ENCODE measurements around the gene CHRNA7. TPM values are rescaled to one million over a fixed set of nuclear protein-coding genes. Genes with fewer than 3 reads are reported as not detected.

CHRNA7 gene
- total and polyA plus RNA-seq, 10 of the 15 experiments (the other 5 are each of a cell fraction or from before 2014, with no cell fraction given), result 0.06 to 0.15 (median 0.12) TPM; not detected in 7

DNA sequence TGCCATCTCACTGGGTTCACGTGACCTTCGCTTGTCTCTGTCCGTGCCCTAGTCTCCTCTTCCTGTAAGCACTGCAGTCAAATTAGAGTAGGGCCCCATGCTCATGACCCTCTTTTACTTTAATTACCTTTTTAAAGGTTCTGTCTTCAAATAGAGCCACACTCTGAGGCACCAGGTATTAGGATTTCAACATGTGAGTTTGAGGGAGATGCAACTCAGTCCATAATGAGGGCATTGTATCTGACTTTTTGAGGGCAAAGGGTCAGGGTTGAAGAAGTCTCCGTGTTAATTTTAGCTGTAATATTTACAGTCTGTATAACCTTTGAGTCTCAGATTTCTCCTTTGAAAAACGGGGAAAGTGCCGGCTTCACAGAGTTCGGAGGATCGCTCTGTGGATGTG lies 82.9 kb downstream of the CHRNA7 start:
- Histone ChIP-seq H3K9ac (ENCODE audit: control insufficient read depth, insufficient read depth, low read length) (no peak overlapping the region), H4K20me1 (ENCODE audit: control insufficient read depth, insufficient read depth) (no peaks in the 10 kb centered on the region), H3K27me3 (replicated peaks in 1 of 2; ENCODE audit: control insufficient read depth in 2 of 2, insufficient read depth in 2 of 2, low read length in 1 of 2) (no peaks in the 10 kb centered on the region), H3K79me2 (ENCODE audit: control insufficient read depth, insufficient read depth, low read length) (no peaks in the 10 kb centered on the region), H3K4me2 (ENCODE audit: control insufficient read depth, insufficient read depth) (no peak overlapping the region), H3K4me1 (ENCODE audit: control insufficient read depth, insufficient read depth, low read length) (no peaks in the 10 kb centered on the region), H3K4me3 (no peak overlapping the region), H2AFZ (ENCODE audit: control insufficient read depth, low read depth, low read length) (no peak overlapping the region), H3K9me3 (replicated peaks; ENCODE audit: control insufficient read depth, insufficient read depth, low read length) (no peaks in the 10 kb centered on the region), H3K27ac (ENCODE audit: control insufficient read depth, insufficient read depth) (no peak overlapping the region), H3K36me3 (ENCODE audit: control insufficient read depth in 2 of 2, insufficient read depth in 2 of 2, low read length in 1 of 2) (no peaks in the 10 kb centered on the region)
- FAIRE-seq (no peak), ATAC-seq (no peak), DNase-seq (ENCODE audit: low read depth, low spot score) (no peak)
- intact Hi-C loops (cut with micrococcal nuclease; ENCODE audit: unreplicated experiment), result no loop called here
- WGBS (ENCODE audit: insufficient coverage, insufficient replicate concordance, low lambda C conversion rate, missing lambda C conversion rate), result 52% methylated on average over 8 of the region's 8 CpGs
- TF ChIP-seq POLR2AphosphoS2 (IDR thresholded peaks at IDR 0.05; ENCODE audit: low read depth, low read length), result no peak
- no peak for TF ChIP-seq BACH1 (IDR thresholded peaks at IDR 0.05; ENCODE audit: borderline replicate concordance)
- TF ChIP-seq, protein P1, sequence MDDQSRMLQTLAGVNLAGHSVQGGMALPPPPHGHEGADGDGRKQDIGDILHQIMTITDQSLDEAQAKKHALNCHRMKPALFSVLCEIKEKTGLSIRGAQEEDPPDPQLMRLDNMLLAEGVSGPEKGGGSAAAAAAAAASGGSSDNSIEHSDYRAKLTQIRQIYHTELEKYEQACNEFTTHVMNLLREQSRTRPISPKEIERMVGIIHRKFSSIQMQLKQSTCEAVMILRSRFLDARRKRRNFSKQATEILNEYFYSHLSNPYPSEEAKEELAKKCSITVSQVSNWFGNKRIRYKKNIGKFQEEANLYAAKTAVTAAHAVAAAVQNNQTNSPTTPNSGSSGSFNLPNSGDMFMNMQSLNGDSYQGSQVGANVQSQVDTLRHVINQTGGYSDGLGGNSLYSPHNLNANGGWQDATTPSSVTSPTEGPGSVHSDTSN (IDR thresholded peaks at IDR 0.05; ENCODE audit: insufficient replicate concordance, low read depth, low read length), result no peak
- no peak for TF ChIP-seq EGR1 (IDR thresholded peaks at IDR 0.05; ENCODE audit: borderline replicate concordance in 1 of 2, low read depth in 2 of 2, low read length in 2 of 2)
- TF ChIP-seq, protein P2, sequence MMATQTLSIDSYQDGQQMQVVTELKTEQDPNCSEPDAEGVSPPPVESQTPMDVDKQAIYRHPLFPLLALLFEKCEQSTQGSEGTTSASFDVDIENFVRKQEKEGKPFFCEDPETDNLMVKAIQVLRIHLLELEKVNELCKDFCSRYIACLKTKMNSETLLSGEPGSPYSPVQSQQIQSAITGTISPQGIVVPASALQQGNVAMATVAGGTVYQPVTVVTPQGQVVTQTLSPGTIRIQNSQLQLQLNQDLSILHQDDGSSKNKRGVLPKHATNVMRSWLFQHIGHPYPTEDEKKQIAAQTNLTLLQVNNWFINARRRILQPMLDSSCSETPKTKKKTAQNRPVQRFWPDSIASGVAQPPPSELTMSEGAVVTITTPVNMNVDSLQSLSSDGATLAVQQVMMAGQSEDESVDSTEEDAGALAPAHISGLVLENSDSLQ (IDR thresholded peaks at IDR 0.05), result no peak
- no peak for TF ChIP-seq HDGF (IDR thresholded peaks at IDR 0.05)
- no peak for TF ChIP-seq WRNIP1 (IDR thresholded peaks at IDR 0.05; ENCODE audit: borderline replicate concordance, low read depth, low read length)
- TF ChIP-seq CREB1 (IDR thresholded peaks at IDR 0.05; ENCODE audit: low read depth), result no peak
- TF ChIP-seq, protein P3, sequence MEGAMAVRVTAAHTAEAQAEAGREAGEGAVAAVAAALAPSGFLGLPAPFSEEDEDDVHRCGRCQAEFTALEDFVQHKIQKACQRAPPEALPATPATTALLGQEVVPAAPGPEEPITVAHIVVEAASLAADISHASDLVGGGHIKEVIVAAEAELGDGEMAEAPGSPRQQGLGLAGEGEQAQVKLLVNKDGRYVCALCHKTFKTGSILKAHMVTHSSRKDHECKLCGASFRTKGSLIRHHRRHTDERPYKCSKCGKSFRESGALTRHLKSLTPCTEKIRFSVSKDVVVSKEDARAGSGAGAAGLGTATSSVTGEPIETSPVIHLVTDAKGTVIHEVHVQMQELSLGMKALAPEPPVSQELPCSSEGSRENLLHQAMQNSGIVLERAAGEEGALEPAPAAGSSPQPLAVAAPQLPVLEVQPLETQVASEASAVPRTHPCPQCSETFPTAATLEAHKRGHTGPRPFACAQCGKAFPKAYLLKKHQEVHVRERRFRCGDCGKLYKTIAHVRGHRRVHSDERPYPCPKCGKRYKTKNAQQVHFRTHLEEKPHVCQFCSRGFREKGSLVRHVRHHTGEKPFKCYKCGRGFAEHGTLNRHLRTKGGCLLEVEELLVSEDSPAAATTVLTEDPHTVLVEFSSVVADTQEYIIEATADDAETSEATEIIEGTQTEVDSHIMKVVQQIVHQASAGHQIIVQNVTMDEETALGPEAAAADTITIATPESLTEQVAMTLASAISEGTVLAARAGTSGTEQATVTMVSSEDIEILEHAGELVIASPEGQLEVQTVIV (IDR thresholded peaks at IDR 0.05; ENCODE audit: borderline replicate concordance, partially characterized antibody), result no peak
- no peak for TF ChIP-seq JUNB (IDR thresholded peaks at IDR 0.05)
- no peak for TF ChIP-seq POU2F2 (IDR thresholded peaks at IDR 0.05; ENCODE audit: borderline replicate concordance, low read depth, low read length)
- TF ChIP-seq DPF2 (IDR thresholded peaks at IDR 0.05), result no peak
- TF ChIP-seq, protein P4, sequence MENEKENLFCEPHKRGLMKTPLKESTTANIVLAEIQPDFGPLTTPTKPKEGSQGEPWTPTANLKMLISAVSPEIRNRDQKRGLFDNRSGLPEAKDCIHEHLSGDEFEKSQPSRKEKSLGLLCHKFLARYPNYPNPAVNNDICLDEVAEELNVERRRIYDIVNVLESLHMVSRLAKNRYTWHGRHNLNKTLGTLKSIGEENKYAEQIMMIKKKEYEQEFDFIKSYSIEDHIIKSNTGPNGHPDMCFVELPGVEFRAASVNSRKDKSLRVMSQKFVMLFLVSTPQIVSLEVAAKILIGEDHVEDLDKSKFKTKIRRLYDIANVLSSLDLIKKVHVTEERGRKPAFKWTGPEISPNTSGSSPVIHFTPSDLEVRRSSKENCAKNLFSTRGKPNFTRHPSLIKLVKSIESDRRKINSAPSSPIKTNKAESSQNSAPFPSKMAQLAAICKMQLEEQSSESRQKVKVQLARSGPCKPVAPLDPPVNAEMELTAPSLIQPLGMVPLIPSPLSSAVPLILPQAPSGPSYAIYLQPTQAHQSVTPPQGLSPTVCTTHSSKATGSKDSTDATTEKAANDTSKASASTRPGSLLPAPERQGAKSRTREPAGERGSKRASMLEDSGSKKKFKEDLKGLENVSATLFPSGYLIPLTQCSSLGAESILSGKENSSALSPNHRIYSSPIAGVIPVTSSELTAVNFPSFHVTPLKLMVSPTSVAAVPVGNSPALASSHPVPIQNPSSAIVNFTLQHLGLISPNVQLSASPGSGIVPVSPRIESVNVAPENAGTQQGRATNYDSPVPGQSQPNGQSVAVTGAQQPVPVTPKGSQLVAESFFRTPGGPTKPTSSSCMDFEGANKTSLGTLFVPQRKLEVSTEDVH (IDR thresholded peaks at IDR 0.05; ENCODE audit: low read depth, partially characterized antibody), result no peak
- TF ChIP-seq RELA (IDR thresholded peaks at IDR 0.05; ENCODE audit: borderline replicate concordance, partially characterized antibody), result no peak
- TF ChIP-seq USF2 (IDR thresholded peaks at IDR 0.05; ENCODE audit: borderline replicate concordance, low read depth, low read length), result no peak
- no peak for TF ChIP-seq NFYB (IDR thresholded peaks at IDR 0.05; ENCODE audit: insufficient read depth, low read depth, low read length)
- in situ Hi-C loops (cut with MboI), result no loop called here
- SMC1A ChIA-PET (ENCODE audit: uncharacterized antibody, unreplicated experiment), result no interaction called here
- RAD21 ChIA-PET (ENCODE audit: unreplicated experiment), result no interaction called here
- no TSS peak for BruUV-seq (replicated peaks)
- POLR2A ChIA-PET, result no interaction called here
- CTCF ChIA-PET, result no interaction called here

All from GM12878 (cell line).